HEK293 (cell line): ENCODE measurements around the gene RHEB.

Experiments
- GLIS1 ChIP-seq: fragments of 450-650 bp; formaldehyde crosslinking; IDR thresholded peaks from 2 replicates; pipeline ENCODE4 v1.5.1; 2016; ENCODE audit warnings: missing biosample characterization, missing genetic modification characterization
- ZNF211 ChIP-seq: fragments of 450-650 bp; formaldehyde crosslinking; IDR thresholded peaks from 2 replicates; pipeline ENCODE4 v1.5.1; 2016; ENCODE audit warnings: low read depth, missing biosample characterization, missing genetic modification characterization
- ZNF248 ChIP-seq: fragments of 450-650 bp; formaldehyde crosslinking; IDR thresholded peaks from 2 replicates; pipeline ENCODE4 v1.5.1; 2017; ENCODE audit warnings: missing biosample characterization, missing genetic modification characterization
- ZNF777 ChIP-seq: fragments of 450-650 bp; formaldehyde crosslinking; IDR thresholded peaks from 2 replicates; pipeline ENCODE4 v1.5.1; 2017; ENCODE audit warnings: missing biosample characterization, missing genetic modification characterization, borderline replicate concordance
- TF ChIP-seq, protein P1 (sequence below): fragments of 450-650 bp; formaldehyde crosslinking; IDR thresholded peaks from 2 replicates; pipeline ENCODE4 v1.5.1; 2016; ENCODE audit warnings: missing biosample characterization, missing genetic modification characterization
- TF ChIP-seq, protein P2 (sequence below): fragments of 450-650 bp; IDR thresholded peaks from 2 replicates; pipeline ENCODE4 v1.5.1; 2018; ENCODE audit warnings: missing biosample characterization, missing genetic modification characterization
- TF ChIP-seq, protein P3 (sequence below): fragments of 450-650 bp; formaldehyde crosslinking; IDR thresholded peaks from 2 replicates; pipeline ENCODE4 v1.5.1; 2016; ENCODE audit warnings: missing biosample characterization, missing genetic modification characterization

DNA sequence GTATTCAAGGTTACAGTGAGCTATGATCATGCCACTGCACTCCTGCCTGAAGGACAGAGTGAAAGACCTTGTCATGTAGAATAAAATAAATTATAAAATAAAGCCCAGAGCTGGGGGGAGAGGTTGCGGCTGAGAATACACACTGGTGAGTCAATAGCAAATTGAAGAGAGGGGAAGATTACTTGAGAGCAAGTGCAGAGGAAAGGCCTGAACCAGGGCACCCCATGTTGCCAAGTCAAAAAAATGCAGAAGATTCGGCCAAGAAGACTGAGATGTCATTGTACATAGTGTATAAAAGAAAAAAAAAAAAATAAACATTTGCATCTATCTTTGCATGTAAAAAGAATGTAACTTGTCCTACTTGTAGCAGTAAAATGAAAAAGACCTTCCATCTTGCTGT is 32.5 kb downstream of the RHEB start:
- TF ChIP-seq GLIS1 (tag by site-specific recombination) (no peak), ZNF248 (tag by site-specific recombination) (no peak), ZNF211 (tag by site-specific recombination) (no peak), ZNF777 (tag by site-specific recombination) (no peak)
- TF ChIP-seq, protein P1, sequence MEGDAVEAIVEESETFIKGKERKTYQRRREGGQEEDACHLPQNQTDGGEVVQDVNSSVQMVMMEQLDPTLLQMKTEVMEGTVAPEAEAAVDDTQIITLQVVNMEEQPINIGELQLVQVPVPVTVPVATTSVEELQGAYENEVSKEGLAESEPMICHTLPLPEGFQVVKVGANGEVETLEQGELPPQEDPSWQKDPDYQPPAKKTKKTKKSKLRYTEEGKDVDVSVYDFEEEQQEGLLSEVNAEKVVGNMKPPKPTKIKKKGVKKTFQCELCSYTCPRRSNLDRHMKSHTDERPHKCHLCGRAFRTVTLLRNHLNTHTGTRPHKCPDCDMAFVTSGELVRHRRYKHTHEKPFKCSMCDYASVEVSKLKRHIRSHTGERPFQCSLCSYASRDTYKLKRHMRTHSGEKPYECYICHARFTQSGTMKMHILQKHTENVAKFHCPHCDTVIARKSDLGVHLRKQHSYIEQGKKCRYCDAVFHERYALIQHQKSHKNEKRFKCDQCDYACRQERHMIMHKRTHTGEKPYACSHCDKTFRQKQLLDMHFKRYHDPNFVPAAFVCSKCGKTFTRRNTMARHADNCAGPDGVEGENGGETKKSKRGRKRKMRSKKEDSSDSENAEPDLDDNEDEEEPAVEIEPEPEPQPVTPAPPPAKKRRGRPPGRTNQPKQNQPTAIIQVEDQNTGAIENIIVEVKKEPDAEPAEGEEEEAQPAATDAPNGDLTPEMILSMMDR (tag by site-specific recombination): no peak
- TF ChIP-seq, protein P2, sequence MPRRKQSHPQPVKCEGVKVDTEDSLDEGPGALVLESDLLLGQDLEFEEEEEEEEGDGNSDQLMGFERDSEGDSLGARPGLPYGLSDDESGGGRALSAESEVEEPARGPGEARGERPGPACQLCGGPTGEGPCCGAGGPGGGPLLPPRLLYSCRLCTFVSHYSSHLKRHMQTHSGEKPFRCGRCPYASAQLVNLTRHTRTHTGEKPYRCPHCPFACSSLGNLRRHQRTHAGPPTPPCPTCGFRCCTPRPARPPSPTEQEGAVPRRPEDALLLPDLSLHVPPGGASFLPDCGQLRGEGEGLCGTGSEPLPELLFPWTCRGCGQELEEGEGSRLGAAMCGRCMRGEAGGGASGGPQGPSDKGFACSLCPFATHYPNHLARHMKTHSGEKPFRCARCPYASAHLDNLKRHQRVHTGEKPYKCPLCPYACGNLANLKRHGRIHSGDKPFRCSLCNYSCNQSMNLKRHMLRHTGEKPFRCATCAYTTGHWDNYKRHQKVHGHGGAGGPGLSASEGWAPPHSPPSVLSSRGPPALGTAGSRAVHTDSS: no peak
- TF ChIP-seq, protein P3, sequence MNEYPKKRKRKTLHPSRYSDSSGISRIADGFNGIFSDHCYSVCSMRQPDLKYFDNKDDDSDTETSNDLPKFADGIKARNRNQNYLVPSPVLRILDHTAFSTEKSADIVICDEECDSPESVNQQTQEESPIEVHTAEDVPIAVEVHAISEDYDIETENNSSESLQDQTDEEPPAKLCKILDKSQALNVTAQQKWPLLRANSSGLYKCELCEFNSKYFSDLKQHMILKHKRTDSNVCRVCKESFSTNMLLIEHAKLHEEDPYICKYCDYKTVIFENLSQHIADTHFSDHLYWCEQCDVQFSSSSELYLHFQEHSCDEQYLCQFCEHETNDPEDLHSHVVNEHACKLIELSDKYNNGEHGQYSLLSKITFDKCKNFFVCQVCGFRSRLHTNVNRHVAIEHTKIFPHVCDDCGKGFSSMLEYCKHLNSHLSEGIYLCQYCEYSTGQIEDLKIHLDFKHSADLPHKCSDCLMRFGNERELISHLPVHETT (tag by site-specific recombination): no peak
